T-cell (primary cell): ENCODE measurements around the gene TSPAN9. TPM values are rescaled to one million over a fixed set of nuclear protein-coding genes. Genes with fewer than 3 reads are reported as not detected.

Experiments
- ATAC-seq, 4 experiments: fragments of 200-7000 bp in 3 of 4; fragments of 150-1000 bp in 1 of 4; cut with Tn5 transposase; replicated peaks in 1 of 4; 1 replicate in 3 of 4; 2 replicates in 1 of 4; pipeline ENCODE4 v1.10.0; 2021; ENCODE audit warnings: moderate library complexity in 3 of 4, mild to moderate bottlenecking in 2 of 4, moderate number of reproducible peaks in 1 of 4
- CTCF ChIA-PET, 2 donors: fragments of 300-600 bp; sonication (Branson Sonifier 250); formaldehyde crosslinking; loops; one replicate each; lab custom pipeline; 2022; ENCODE audit warnings: antibody characterized with exemption in 2 of 2; lab: Charles Lee
- POLR2A ChIA-PET, 2 donors: fragments of 300-600 bp; sonication (Branson Sonifier 250); formaldehyde crosslinking; loops; one replicate each; lab custom pipeline; 2022; ENCODE audit warnings: antibody characterized with exemption in 2 of 2; lab: Charles Lee
- DNase-seq, 35 experiments: peaks; one replicate each; pipeline versions ENCODE4 v3.0.0 to v3.0.0-alpha.2; 2013 to 2023
- H3K27ac ChIP-seq: one replicate; pipeline ENCODE4 v1.5.1; 2013; ENCODE audit warnings: low read length
- H3K27me3 ChIP-seq, 2 experiments: replicated peaks in 1 of 2; 1 replicate in 1 of 2; 2 replicates in 1 of 2; pipeline versions ENCODE4 v1.6.1 to v1.7.0; 2013; ENCODE audit warnings: low read length in 1 of 2, mixed read lengths in 1 of 2; ENCODE audit not compliant: control insufficient read depth in 2 of 2, insufficient read depth in 2 of 2; ENCODE audit errors: extremely low read depth in 1 of 2
- H3K36me3 ChIP-seq, 2 donors: 1 replicate in 1 of 2; 2 replicates in 1 of 2; pipeline versions ENCODE4 v1.6.1 to v1.7.0; 2013; ENCODE audit warnings: low read length in 1 of 2; ENCODE audit not compliant: control insufficient read depth in 2 of 2, insufficient read depth in 1 of 2; ENCODE audit errors: extremely low read depth in 1 of 2
- H3K4me1 ChIP-seq, 2 experiments: 1 replicate in 1 of 2; 2 replicates in 1 of 2; pipeline versions ENCODE4 v1.6.1 to v1.7.0; 2013; ENCODE audit warnings: low read length in 2 of 2, mixed read lengths in 1 of 2; ENCODE audit not compliant: insufficient read depth in 2 of 2, control insufficient read depth in 1 of 2; ENCODE audit errors: extremely low read depth in 1 of 2
- H3K4me3 ChIP-seq, 2 donors: 1 replicate in 1 of 2; 2 replicates in 1 of 2; pipeline versions ENCODE4 v1.5.1 to v1.7.0; 2013; ENCODE audit warnings: mild to moderate bottlenecking in 2 of 2, low read length in 1 of 2, moderate library complexity in 1 of 2; ENCODE audit not compliant: control insufficient read depth in 1 of 2; ENCODE audit errors: extremely low read depth in 1 of 2
- H3K9me3 ChIP-seq: 2 replicates; pipeline ENCODE4 v1.7.0; 2013
- H3K27ac Mint-ChIP-seq, 2 donors: one replicate each; pipeline ENCODE4 v1.8.0; 2020 to 2021; ENCODE audit warnings: mild to moderate bottlenecking in 2 of 2, mixed read lengths in 2 of 2
- H3K27me3 Mint-ChIP-seq, 2 donors: one replicate each; pipeline ENCODE4 v1.8.0; 2021 to 2022; ENCODE audit warnings: mixed read lengths in 2 of 2
- H3K36me3 Mint-ChIP-seq: one replicate; pipeline ENCODE4 v1.8.0; 2021; ENCODE audit warnings: mixed read lengths
- H3K4me1 Mint-ChIP-seq, 3 donors: one replicate each; pipeline ENCODE4 v1.8.0; 2020 to 2022; ENCODE audit warnings: mixed read lengths in 3 of 3, mild to moderate bottlenecking in 1 of 3
- H3K4me3 Mint-ChIP-seq, 3 donors: one replicate each; pipeline ENCODE4 v1.8.0; 2020 to 2022; ENCODE audit warnings: mild to moderate bottlenecking in 3 of 3, mixed read lengths in 3 of 3, moderate library complexity in 3 of 3
- H3K9me3 Mint-ChIP-seq, 3 donors: one replicate each; pipeline ENCODE4 v1.8.0; 2020 to 2022; ENCODE audit warnings: mixed read lengths in 3 of 3
- WGBS: methylation state at CpG from one replicate; pipeline ENCODE4 v1.1.5; 2013; ENCODE audit warnings: missing lambda C conversion rate; ENCODE audit not compliant: insufficient coverage; 5-methylcytosine and 5-hydroxymethylcytosine counted together
- total RNA-seq, 35 experiments: library from RNA in 6 of 35; stranded (reverse) in 6 of 35; fragments of 120-200 nt in 1 of 35; gene quantifications; one replicate each; pipeline versions ENCODE4 v1.2.1 to v1.2.4 and lab custom pipeline; 2013 to 2026

Gene TSPAN9
- total RNA-seq, 5 donors from 2014 or later (not counting 1 experiment from before 2014, with no cell fraction given), result 0.56 to 1.1 (median 0.70) TPM

GRCh38 chr12:3204730-3205531, 127.8 kb downstream of the TSPAN9 start:
- no peaks in the 10 kb centered on the region for H3K9me3 ChIP-seq
- ChIA-PET POLR2A (no interaction called here), CTCF (no interaction called here)
- H3K4me1 ChIP-seq, result peaks cover 2% of the 10 kb centered on the region in 2 experiments
- Mint-ChIP-seq H3K36me3 (no peaks in the 10 kb centered on the region), H3K4me1 (peaks cover 2 to 9% (median 5%) of the 10 kb centered on the region in 3 donors), H3K27me3 (peaks cover 24 to 33% of the 10 kb centered on the region in 2 donors), H3K4me3 (no peak overlapping the region), H3K9me3 (no peaks in the 10 kb centered on the region), H3K27ac (no peak overlapping the region)
- DNase-seq (no peak), ATAC-seq (no peak)
- no peak overlapping the region for H3K4me3 ChIP-seq
- peaks cover 7 to 50% of the 10 kb centered on the region in 2 experiments for H3K27me3 ChIP-seq
- H3K36me3 ChIP-seq, result no peaks in the 10 kb centered on the region
- WGBS, result 85% methylated on average over 10 of the region's 16 CpGs
- H3K27ac ChIP-seq, result no peak overlapping the region

- 91% methylated on average over 4 of the region's 13 CpGs for WGBS
- ChIA-PET CTCF (interaction anchor here in 1 of 2 donors (0.6 kb wide), 1 partner anchor 516 kb away, joined by 4 read pairs; no protein-coding TSS in a partner anchor), POLR2A (no interaction called here)
- peaks cover 7 to 45% of the 10 kb centered on the region in 2 experiments for H3K27me3 ChIP-seq
- H3K36me3 ChIP-seq, result no peaks in the 10 kb centered on the region
- Mint-ChIP-seq H3K27ac (no peak overlapping the region), H3K36me3 (no peaks in the 10 kb centered on the region), H3K27me3 (peaks cover 23 to 32% of the 10 kb centered on the region in 2 donors), H3K4me1 (peaks cover 0 to 8% (median 4%) of the 10 kb centered on the region in 3 donors), H3K9me3 (no peaks in the 10 kb centered on the region), H3K4me3 (no peak overlapping the region)
- DNase-seq (no peak), ATAC-seq (no peak)
- no peak overlapping the region for H3K27ac ChIP-seq
- H3K4me1 ChIP-seq, result no peaks in the 10 kb centered on the region
- H3K4me3 ChIP-seq, result no peak overlapping the region
- H3K9me3 ChIP-seq, result no peaks in the 10 kb centered on the region
Observed at GRCh38 chr12:3205742-3206519, 128.8 kb downstream of the TSPAN9 start.

GRCh38 chr12:3206536-3207072, 129.4 kb downstream of the TSPAN9 start:
- ChIA-PET CTCF (interaction anchor here in 1 of 2 donors (0.6 kb wide), 1 partner anchor 515 kb away, joined by 4 read pairs; no protein-coding TSS in a partner anchor), POLR2A (no interaction called here)
- Histone ChIP-seq H3K27me3 (peaks cover 7 to 38% of the 10 kb centered on the region in 2 experiments), H3K9me3 (no peaks in the 10 kb centered on the region), H3K36me3 (no peaks in the 10 kb centered on the region), H3K4me1 (no peaks in the 10 kb centered on the region), H3K27ac (no peak overlapping the region), H3K4me3 (no peak overlapping the region)
- Mint-ChIP-seq H3K9me3 (no peaks in the 10 kb centered on the region), H3K27ac (no peak overlapping the region), H3K4me1 (peaks cover 0 to 3% (median 0%) of the 10 kb centered on the region in 3 donors), H3K27me3 (peaks cover 17 to 25% of the 10 kb centered on the region in 2 donors), H3K36me3 (no peaks in the 10 kb centered on the region), H3K4me3 (no peak overlapping the region)
- no peak for DNase-seq
- no peak for ATAC-seq
- 80% methylated on average over 5 of the region's 5 CpGs for WGBS

- no peaks in the 10 kb centered on the region for H3K4me1 ChIP-seq
- H3K9me3 ChIP-seq, result no peaks in the 10 kb centered on the region
- ATAC-seq, result no peak
- peaks cover 11 to 20% of the 10 kb centered on the region in 2 donors for H3K27me3 Mint-ChIP-seq
- POLR2A ChIA-PET, result no interaction called here
- DNase-seq, result no peak
- 88% methylated on average over 5 of the region's 7 CpGs for WGBS
- H3K4me1 Mint-ChIP-seq, result peaks cover 0 to 3% (median 0%) of the 10 kb centered on the region in 3 donors
- no peak overlapping the region for H3K4me3 Mint-ChIP-seq
- peaks cover 4 to 33% of the 10 kb centered on the region in 2 experiments for H3K27me3 ChIP-seq
- H3K36me3 ChIP-seq, result no peaks in the 10 kb centered on the region
- no peak overlapping the region for H3K27ac ChIP-seq
- no peaks in the 10 kb centered on the region for H3K9me3 Mint-ChIP-seq
- H3K27ac Mint-ChIP-seq, result no peak overlapping the region
- no peak overlapping the region for H3K4me3 ChIP-seq
- H3K36me3 Mint-ChIP-seq, result no peaks in the 10 kb centered on the region
- CTCF ChIA-PET, result no interaction called here
Observed at GRCh38 chr12:3207175-3207574, 130.0 kb downstream of the TSPAN9 start.

- Histone ChIP-seq H3K4me1 (no peaks in the 10 kb centered on the region), H3K4me3 (no peak overlapping the region), H3K27me3 (peaks cover 0 to 30% of the 10 kb centered on the region in 2 experiments), H3K36me3 (no peaks in the 10 kb centered on the region), H3K9me3 (no peaks in the 10 kb centered on the region), H3K27ac (no peak overlapping the region)
- no peak overlapping the region for H3K4me3 Mint-ChIP-seq
- no peaks in the 10 kb centered on the region for H3K9me3 Mint-ChIP-seq
- POLR2A ChIA-PET, result no interaction called here
- peaks cover 0 to 3% (median 0%) of the 10 kb centered on the region in 3 donors for H3K4me1 Mint-ChIP-seq
- H3K36me3 Mint-ChIP-seq, result no peaks in the 10 kb centered on the region
- DNase-seq, result no peak
- H3K27me3 Mint-ChIP-seq, result peaks cover 10 to 15% of the 10 kb centered on the region in 2 donors
- CTCF ChIA-PET, result no interaction called here
- WGBS, result 54% methylated on average over 10 of the region's 13 CpGs
- ATAC-seq, result no peak
- H3K27ac Mint-ChIP-seq, result no peak overlapping the region
Observed at GRCh38 chr12:3207858-3208257, 130.7 kb downstream of the TSPAN9 start.

GRCh38 chr12:3213188-3213587, 136.0 kb downstream of the TSPAN9 start:
- ATAC-seq, result no peak
- POLR2A ChIA-PET, result no interaction called here
- no peaks in the 10 kb centered on the region for H3K4me1 Mint-ChIP-seq

More at GRCh38 chr12:3213188-3213587, 136.0 kb downstream of the TSPAN9 start:
- Histone ChIP-seq H3K27ac (no peak overlapping the region), H3K27me3 (peaks cover 0 to 10% of the 10 kb centered on the region in 2 experiments), H3K4me1 (no peaks in the 10 kb centered on the region), H3K36me3 (no peaks in the 10 kb centered on the region), H3K4me3 (no peak overlapping the region), H3K9me3 (no peaks in the 10 kb centered on the region)
- H3K27ac Mint-ChIP-seq, result no peak overlapping the region
- no peaks in the 10 kb centered on the region for H3K9me3 Mint-ChIP-seq
- H3K36me3 Mint-ChIP-seq, result no peaks in the 10 kb centered on the region
- no peak for DNase-seq
- peaks cover 0 to 2% of the 10 kb centered on the region in 2 donors for H3K27me3 Mint-ChIP-seq
- CTCF ChIA-PET, result interaction anchor here in 1 of 2 donors (0.6 kb wide), 2 partner anchors 10 to 11 kb away, joined by 8 to 9 read pairs; no protein-coding TSS in a partner anchor
- H3K4me3 Mint-ChIP-seq, result no peak overlapping the region
- 84% methylated on average over 7 of the region's 9 CpGs for WGBS
